ENCODE results near the gene USP40. TPM values are rescaled to one million over a fixed set of nuclear protein-coding genes. Genes with fewer than 3 reads are reported as not detected.

Gene USP40
- total and polyA plus RNA-seq, 9 of the 15 experiments (the other 6 are each of a cell fraction or from before 2014, with no cell fraction given), result 5.5 to 15.0 (median 9.3) TPM

GRCh38 chr2:233426619-233427342 is 139.8 kb downstream of the USP40 start (continued):
- no peak for TF ChIP-seq NR0B1 (IDR thresholded peaks at IDR 0.05; ENCODE audit: partially characterized antibody)
- TF ChIP-seq NBN (IDR thresholded peaks at IDR 0.05; ENCODE audit: low read depth), result peak; percentile 86
- TF ChIP-seq, protein P1, sequence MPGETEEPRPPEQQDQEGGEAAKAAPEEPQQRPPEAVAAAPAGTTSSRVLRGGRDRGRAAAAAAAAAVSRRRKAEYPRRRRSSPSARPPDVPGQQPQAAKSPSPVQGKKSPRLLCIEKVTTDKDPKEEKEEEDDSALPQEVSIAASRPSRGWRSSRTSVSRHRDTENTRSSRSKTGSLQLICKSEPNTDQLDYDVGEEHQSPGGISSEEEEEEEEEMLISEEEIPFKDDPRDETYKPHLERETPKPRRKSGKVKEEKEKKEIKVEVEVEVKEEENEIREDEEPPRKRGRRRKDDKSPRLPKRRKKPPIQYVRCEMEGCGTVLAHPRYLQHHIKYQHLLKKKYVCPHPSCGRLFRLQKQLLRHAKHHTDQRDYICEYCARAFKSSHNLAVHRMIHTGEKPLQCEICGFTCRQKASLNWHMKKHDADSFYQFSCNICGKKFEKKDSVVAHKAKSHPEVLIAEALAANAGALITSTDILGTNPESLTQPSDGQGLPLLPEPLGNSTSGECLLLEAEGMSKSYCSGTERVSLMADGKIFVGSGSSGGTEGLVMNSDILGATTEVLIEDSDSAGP (CRISPR knock-in tag; IDR thresholded peaks at IDR 0.05), result peak; percentile 73; the same call in 1 of the 2 replicates
- TF ChIP-seq SP1 (CRISPR knock-in tag; IDR thresholded peaks at IDR 0.05), result peak; percentile 27; the same call in 1 of the 2 replicates
- peak; percentile 96 for TF ChIP-seq CTBP1 (IDR thresholded peaks at IDR 0.05; ENCODE audit: borderline replicate concordance)
- TF ChIP-seq ATF1 (CRISPR knock-in tag; IDR thresholded peaks at IDR 0.05), result no peak
- peak; percentile 72 for TF ChIP-seq ATF1 (tag; IDR thresholded peaks at IDR 0.05)
- peak; percentile 66 for TF ChIP-seq NCOR1 (IDR thresholded peaks at IDR 0.05)
- TF ChIP-seq CBFA2T3 (IDR thresholded peaks at IDR 0.05), result peak; percentile 63
- no peak for TF ChIP-seq MCM2 (IDR thresholded peaks at IDR 0.05; ENCODE audit: low read depth)
- peak; percentile 71 for TF ChIP-seq ZEB2 (IDR thresholded peaks at IDR 0.05)
- peak; percentile 88 for TF ChIP-seq TRIM28 (IDR thresholded peaks at IDR 0.05)
- 0 out of 4 replicates have a peak, but pooled peaks of 1 of the 2 experiments have one; percentile 22 for TF ChIP-seq NONO (IDR thresholded peaks at IDR 0.05; ENCODE audit: low read depth in 2 of 2, low read length in 1 of 2)
- peak; percentile 88 for TF ChIP-seq CEBPG (CRISPR knock-in tag; IDR thresholded peaks at IDR 0.05)
- TF ChIP-seq CEBPG (tag; conservative IDR thresholded peaks at IDR 0.05 in 1 of 2, IDR thresholded peaks at IDR 0.05 in 1 of 2), result peak in 1 of 2 experiments; percentile 75; a peak in 2 of 4 replicates
- peak; percentile 100 for TF ChIP-seq ZNF316 (IDR thresholded peaks at IDR 0.05)
- TF ChIP-seq JUNB (CRISPR knock-in tag; conservative IDR thresholded peaks at IDR 0.05), result no peak
- peak; percentile 99 for TF ChIP-seq C11orf30 (IDR thresholded peaks at IDR 0.05; ENCODE audit: low read depth)
- TF ChIP-seq TRIM24 (IDR thresholded peaks at IDR 0.05), result peak; percentile 86 to 93
- peak in 1 of 2 experiments; percentile 81; a peak in 1 of 4 replicates for TF ChIP-seq TBL1XR1 (IDR thresholded peaks at IDR 0.05; ENCODE audit: low read length in 2 of 2)
- peak in 1 of 2 experiments; percentile 87; a peak in 2 of 3 replicates for TF ChIP-seq CBX3 (IDR thresholded peaks at IDR 0.05; ENCODE audit: borderline replicate concordance in 1 of 2, low read length in 2 of 2)
- TF ChIP-seq, protein P2, sequence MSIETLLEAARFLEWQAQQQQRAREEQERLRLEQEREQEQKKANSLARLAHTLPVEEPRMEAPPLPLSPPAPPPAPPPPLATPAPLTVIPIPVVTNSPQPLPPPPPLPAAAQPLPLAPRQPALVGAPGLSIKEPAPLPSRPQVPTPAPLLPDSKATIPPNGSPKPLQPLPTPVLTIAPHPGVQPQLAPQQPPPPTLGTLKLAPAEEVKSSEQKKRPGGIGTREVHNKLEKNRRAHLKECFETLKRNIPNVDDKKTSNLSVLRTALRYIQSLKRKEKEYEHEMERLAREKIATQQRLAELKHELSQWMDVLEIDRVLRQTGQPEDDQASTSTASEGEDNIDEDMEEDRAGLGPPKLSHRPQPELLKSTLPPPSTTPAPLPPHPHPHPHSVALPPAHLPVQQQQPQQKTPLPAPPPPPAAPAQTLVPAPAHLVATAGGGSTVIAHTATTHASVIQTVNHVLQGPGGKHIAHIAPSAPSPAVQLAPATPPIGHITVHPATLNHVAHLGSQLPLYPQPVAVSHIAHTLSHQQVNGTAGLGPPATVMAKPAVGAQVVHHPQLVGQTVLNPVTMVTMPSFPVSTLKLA (conservative IDR thresholded peaks at IDR 0.05), result peak; percentile 60 to 70; a peak in 3 of 4 replicates
- TF ChIP-seq, protein P3, sequence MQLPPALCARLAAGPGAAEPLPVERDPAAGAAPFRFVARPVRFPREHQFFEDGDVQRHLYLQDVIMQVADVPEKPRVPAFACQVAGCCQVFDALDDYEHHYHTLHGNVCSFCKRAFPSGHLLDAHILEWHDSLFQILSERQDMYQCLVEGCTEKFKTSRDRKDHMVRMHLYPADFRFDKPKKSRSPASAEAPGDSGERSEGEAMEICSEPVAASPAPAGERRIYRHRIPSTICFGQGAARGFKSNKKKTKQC (CRISPR knock-in tag; IDR thresholded peaks at IDR 0.05), result no peak
- TF ChIP-seq RAD51 (IDR thresholded peaks at IDR 0.05; ENCODE audit: borderline replicate concordance, low read depth), result peak; percentile 68; the same call in 1 of the 2 replicates
- TF ChIP-seq MAFG (tag; conservative IDR thresholded peaks at IDR 0.05), result peak; percentile 100
- TF ChIP-seq DPF2 (IDR thresholded peaks at IDR 0.05), result peak; percentile 94
- TF ChIP-seq NFATC3 (IDR thresholded peaks at IDR 0.05), result 0 out of 2 replicates have a peak, but pooled peaks have one; percentile 16
